HFFc6 (cell line): ENCODE data around the gene ARFGAP3. TPM values are rescaled to one million over a fixed set of nuclear protein-coding genes. Genes with fewer than 3 reads are reported as not detected.
"Not testable (repeated sequence)": the region's sequence is repeated elsewhere in the genome, so short reads cannot be mapped to it uniquely, and the experiment has no call there.

Experiments used
- DNase-seq: peaks from one replicate; pipeline ENCODE4 v3.0.0-alpha.2; 2018
- H3K27ac Mint-ChIP-seq: 2 replicates; pipeline ENCODE4 v1.8.0; 2020; ENCODE audit warnings: mild to moderate bottlenecking, mixed read lengths
- H3K27me3 Mint-ChIP-seq: 2 replicates; pipeline ENCODE4 v1.8.0; 2021; ENCODE audit warnings: mild to moderate bottlenecking, moderate library complexity, mixed read lengths; ENCODE audit not compliant: insufficient read depth
- H3K36me3 Mint-ChIP-seq: 2 replicates; pipeline ENCODE4 v1.8.0; 2021; ENCODE audit warnings: low read depth, mixed read lengths
- H3K4me1 Mint-ChIP-seq: 2 replicates; pipeline ENCODE4 v1.8.0; 2020; ENCODE audit warnings: low read depth, mixed read lengths
- H3K4me3 Mint-ChIP-seq: 2 replicates; pipeline ENCODE4 v1.8.0; 2020; ENCODE audit warnings: mild to moderate bottlenecking, moderate library complexity, mixed read lengths
- H3K9me3 Mint-ChIP-seq: 2 replicates; pipeline ENCODE4 v1.8.0; 2020; ENCODE audit warnings: mild to moderate bottlenecking, mixed read lengths
- total RNA-seq, 6 experiments: library from RNA; stranded (reverse); fragmentation: NEBNext Ultra II Directional; extraction: Animal tissue kit (Norgen Biotek cat#: 25700); gene quantifications; 2 replicates in 1 of 6; 3 replicates in 5 of 6; pipeline ENCODE4 v1.2.3, GENCODE V29; 2021
- TF ChIP-seq, protein P1 (sequence below): fragments of 200-600 bp; sonication (generic); IDR thresholded peaks from 2 replicates; pipeline ENCODE4 v1.5.0; 2021; ENCODE audit warnings: antibody characterized with exemption, mild to moderate bottlenecking

The ARFGAP3 gene
- total RNA-seq, 6 experiments from 2014 or later, result 62.6 to 77.7 (median 66.8) TPM

DNA sequence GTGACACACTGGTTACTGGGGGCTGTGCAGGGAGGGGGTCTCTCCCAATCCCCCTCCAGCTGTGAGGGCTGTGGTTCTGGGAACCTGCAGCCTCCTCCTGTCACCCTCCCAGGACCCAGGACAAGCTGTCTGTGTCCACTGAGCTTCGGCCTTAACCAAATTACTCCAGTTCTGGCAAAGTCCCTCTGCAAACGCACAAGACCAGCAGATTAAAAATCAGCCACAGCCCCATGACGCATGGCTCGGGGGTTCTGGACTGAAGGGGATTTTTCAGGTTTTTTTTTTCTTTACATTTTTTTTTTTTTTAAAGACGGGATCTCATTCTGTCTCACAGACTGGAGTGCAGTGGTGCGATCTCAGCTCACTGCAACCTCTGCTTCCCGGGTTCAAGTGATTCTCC is 104.2 kb downstream of the ARFGAP3 start:
- DNase-seq, result no peak

DNA sequence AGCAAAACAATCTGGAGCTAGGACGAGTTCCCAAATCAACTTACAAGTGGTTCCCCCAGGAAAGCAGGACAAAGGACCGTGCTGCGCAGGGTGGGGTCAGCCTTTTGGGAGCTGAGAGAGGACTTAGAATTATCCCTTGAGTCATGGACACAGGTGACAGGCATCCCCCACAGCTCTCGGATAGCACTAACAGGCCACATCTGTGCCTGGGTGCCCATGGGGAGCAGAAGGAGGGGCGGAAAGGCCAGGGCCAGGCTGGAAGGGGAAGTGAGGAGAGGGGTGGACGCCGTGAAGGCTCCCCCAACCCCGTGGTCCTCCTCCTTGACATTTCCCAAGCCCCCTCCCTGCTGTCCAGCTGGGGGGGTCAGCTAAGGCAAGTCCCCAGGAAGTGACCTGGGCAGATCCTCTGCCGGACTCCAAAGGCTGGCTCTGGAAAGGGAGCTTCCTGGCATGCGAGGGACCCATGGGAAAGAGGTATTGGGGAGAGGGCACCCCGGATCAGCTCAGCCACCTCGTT is 104.8 kb downstream of the ARFGAP3 start:
- Mint-ChIP-seq H3K4me1 (peaks cover 43% of the 10 kb centered on the region), H3K9me3 (no peaks in the 10 kb centered on the region), H3K36me3 (no peaks in the 10 kb centered on the region), H3K27ac (no peak overlapping the region), H3K27me3 (no peaks in the 10 kb centered on the region; the same call in 1 of the 2 replicates), H3K4me3 (no peak overlapping the region)
- DNase-seq, result no peak
- TF ChIP-seq, protein P1, sequence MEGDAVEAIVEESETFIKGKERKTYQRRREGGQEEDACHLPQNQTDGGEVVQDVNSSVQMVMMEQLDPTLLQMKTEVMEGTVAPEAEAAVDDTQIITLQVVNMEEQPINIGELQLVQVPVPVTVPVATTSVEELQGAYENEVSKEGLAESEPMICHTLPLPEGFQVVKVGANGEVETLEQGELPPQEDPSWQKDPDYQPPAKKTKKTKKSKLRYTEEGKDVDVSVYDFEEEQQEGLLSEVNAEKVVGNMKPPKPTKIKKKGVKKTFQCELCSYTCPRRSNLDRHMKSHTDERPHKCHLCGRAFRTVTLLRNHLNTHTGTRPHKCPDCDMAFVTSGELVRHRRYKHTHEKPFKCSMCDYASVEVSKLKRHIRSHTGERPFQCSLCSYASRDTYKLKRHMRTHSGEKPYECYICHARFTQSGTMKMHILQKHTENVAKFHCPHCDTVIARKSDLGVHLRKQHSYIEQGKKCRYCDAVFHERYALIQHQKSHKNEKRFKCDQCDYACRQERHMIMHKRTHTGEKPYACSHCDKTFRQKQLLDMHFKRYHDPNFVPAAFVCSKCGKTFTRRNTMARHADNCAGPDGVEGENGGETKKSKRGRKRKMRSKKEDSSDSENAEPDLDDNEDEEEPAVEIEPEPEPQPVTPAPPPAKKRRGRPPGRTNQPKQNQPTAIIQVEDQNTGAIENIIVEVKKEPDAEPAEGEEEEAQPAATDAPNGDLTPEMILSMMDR, result no peak

More for the DNA sequence above, 104.2 kb downstream of the ARFGAP3 start:
- Mint-ChIP-seq H3K27me3 (no peaks in the 10 kb centered on the region; the same call in 1 of the 2 replicates), H3K4me1 (peaks cover 43% of the 10 kb centered on the region), H3K36me3 (no peaks in the 10 kb centered on the region), H3K9me3 (no peaks in the 10 kb centered on the region), H3K27ac (no peak overlapping the region), H3K4me3 (no peak overlapping the region)
- TF ChIP-seq, protein P1, result no peak

DNA sequence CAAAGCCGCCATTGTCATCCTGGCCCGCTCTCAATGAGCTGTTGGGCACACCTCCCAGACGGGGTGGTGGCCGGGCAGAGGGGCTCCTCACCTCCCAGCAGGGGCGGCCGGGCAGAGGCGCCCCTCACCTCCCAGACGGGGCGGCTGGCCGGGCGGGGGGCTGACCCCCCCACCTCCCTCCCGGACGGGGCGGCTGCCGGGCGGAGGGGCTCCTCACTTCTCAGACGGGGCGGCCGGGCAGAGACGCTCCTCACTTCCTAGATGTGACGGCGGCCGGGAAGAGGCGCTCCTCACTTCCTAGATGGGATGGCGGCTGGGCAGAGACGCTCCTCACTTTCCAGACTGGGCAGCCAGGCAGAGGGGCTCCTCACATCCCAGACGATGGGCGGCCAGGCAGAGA is 106.7 kb downstream of the ARFGAP3 start:
- not testable (repeated sequence) for H3K27me3 Mint-ChIP-seq, H3K36me3 Mint-ChIP-seq, H3K4me3 Mint-ChIP-seq, H3K9me3 Mint-ChIP-seq, H3K27ac Mint-ChIP-seq, DNase-seq
- peaks cover 42% of the 10 kb centered on the region for H3K4me1 Mint-ChIP-seq

DNA sequence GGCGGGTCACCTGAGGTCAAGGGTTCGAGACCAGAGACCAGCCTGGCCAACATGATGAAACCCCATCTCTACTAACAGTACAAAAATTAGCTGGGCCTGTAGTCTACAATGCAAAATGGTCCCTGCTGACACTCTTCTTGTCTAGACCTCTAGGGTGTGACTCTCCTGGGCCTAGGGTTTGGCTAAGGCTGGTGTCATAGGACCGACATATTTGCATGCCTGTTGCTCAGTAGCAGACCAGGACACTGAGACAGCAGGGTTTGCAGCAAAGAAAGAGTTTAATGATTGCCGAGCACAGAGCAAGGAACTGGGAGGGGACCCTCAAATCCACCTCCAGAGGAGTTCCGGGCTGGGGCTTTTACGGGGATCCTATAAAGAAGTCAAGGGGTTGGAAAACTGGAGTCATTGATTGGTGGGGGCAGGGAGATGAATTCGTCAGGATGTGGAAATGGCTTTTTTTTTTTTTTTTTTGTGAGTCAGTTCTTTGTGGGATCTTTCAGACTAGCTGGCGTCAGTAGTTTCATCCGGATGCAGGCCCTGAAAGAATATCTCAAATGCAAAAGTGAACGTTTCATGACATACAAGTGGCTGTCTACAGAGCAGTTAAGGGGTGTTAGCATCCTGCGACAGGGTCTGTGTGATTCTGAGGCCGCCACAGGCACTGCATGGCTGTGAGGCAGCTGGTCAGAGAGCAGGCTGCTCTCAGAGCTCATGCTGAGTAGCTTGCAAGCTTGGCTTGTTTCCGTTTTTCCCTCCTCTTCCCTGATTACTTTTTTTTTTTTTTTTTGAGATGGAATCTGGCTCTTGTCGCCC is 109.2 kb downstream of the ARFGAP3 start:
- H3K4me3 Mint-ChIP-seq, result peak overlapping the region; percentile 71
- peak; percentile 74 for DNase-seq
- no peaks in the 10 kb centered on the region for H3K9me3 Mint-ChIP-seq
- H3K27me3 Mint-ChIP-seq, result no peaks in the 10 kb centered on the region; the same call in 1 of the 2 replicates
- peaks cover 42% of the 10 kb centered on the region for H3K4me1 Mint-ChIP-seq
- no peaks in the 10 kb centered on the region for H3K36me3 Mint-ChIP-seq
- TF ChIP-seq, protein P1, result no peak
- peak overlapping the region; percentile 99 for H3K27ac Mint-ChIP-seq

Other genes with a start within 250 kb of the ARFGAP3 start
- 10 to 100 TPM; 54.2 to 63.7 (median 58.1) TPM for gene POLDIP3, start 242.4 kb downstream of the ARFGAP3 start, total RNA-seq
- under 1 TPM in 3 of 6 experiments, not detected in 3; 0.26 to 0.64 (median 0.54) TPM for gene ATP5MGL, start 216.7 kb downstream of the ARFGAP3 start, total RNA-seq
- gene CYB5R3, start 207.9 kb downstream of the ARFGAP3 start, total RNA-seq, result 100 to 1,000 TPM; 315 to 413 (median 347) TPM
- gene A4GALT, start 136.4 kb downstream of the ARFGAP3 start, total RNA-seq, result 10 to 100 TPM; 12.2 to 14.3 (median 13.1) TPM
- gene PACSIN2, start 157.9 kb upstream of the ARFGAP3 start, total RNA-seq, result 10 to 100 TPM; 69.8 to 97.3 (median 76.2) TPM
- 1 to 10 TPM; 5.7 to 7.7 (median 6.5) TPM for gene TTLL1, start 232.1 kb upstream of the ARFGAP3 start, total RNA-seq